Liver (tissue), 9 donors: ENCODE data around the gene HS3ST3B1. TPM values are rescaled to one million over a fixed set of nuclear protein-coding genes. Genes with fewer than 3 reads are reported as not detected.

ENCODE experiments used
- DNase-seq: peaks from one replicate; pipeline ENCODE4 v3.0.0-alpha.2; 2017; ENCODE audit warnings: low spot score
- H3K27ac ChIP-seq, 2 donors: one replicate each; pipeline ENCODE4 v1.7.0; 2013; ENCODE audit warnings: inconsistent platforms in 2 of 2, low read length in 2 of 2, control low read depth in 1 of 2, low read depth in 1 of 2, mild to moderate bottlenecking in 1 of 2
- H3K27me3 ChIP-seq, 4 donors: one replicate each; pipeline versions ENCODE4 v1.6.1 to v1.7.0; 2013; ENCODE audit warnings: low read length in 3 of 4, inconsistent platforms in 1 of 4, mild to moderate bottlenecking in 1 of 4, moderate library complexity in 1 of 4; ENCODE audit not compliant: control insufficient read depth in 4 of 4, insufficient read depth in 4 of 4
- H3K36me3 ChIP-seq, 4 donors: one replicate each; pipeline versions ENCODE4 v1.6.1 to v1.7.0; 2013; ENCODE audit warnings: low read length in 3 of 4, mild to moderate bottlenecking in 3 of 4, low read depth in 1 of 4, moderate library complexity in 1 of 4; ENCODE audit not compliant: control insufficient read depth in 4 of 4, insufficient read depth in 3 of 4
- H3K4me1 ChIP-seq, 4 donors: one replicate each; pipeline versions ENCODE4 v1.6.1 to v1.7.0; 2013; ENCODE audit warnings: low read length in 3 of 4, mild to moderate bottlenecking in 3 of 4, moderate library complexity in 1 of 4; ENCODE audit not compliant: control insufficient read depth in 4 of 4, insufficient read depth in 4 of 4
- H3K4me3 ChIP-seq, 3 donors: one replicate each; pipeline versions ENCODE4 v1.6.1 to v1.7.0; 2013; ENCODE audit warnings: low read length in 3 of 3, control low read depth in 1 of 3, low read depth in 1 of 3, mild to moderate bottlenecking in 1 of 3
- H3K9ac ChIP-seq, 2 donors: one replicate each; pipeline ENCODE4 v1.7.0; 2013; ENCODE audit warnings: low read length in 2 of 2, mild to moderate bottlenecking in 2 of 2, moderate library complexity in 2 of 2, control low read depth in 1 of 2, low read depth in 1 of 2
- H3K9me3 ChIP-seq, 4 donors: one replicate each; pipeline versions ENCODE4 v1.6.1 to v1.7.0; 2013; ENCODE audit warnings: low read length in 3 of 4; ENCODE audit not compliant: control insufficient read depth in 4 of 4
- CTCF ChIP-seq: fragments of 150-350 bp; IDR thresholded peaks from 2 replicates; pipeline ENCODE4 v1.5.1; 2017; ENCODE audit warnings: improper control_type of control experiment, low read depth, low read length; ENCODE audit not compliant: missing input control
- FOXA2 ChIP-seq: IDR thresholded peaks from 2 replicates; pipeline ENCODE4 v1.6.1; 2016; ENCODE audit warnings: antibody characterized with exemption
- GABPA ChIP-seq, 2 donors: IDR thresholded peaks in 1 of 2; conservative IDR thresholded peaks in 1 of 2; 2 replicates each; pipeline ENCODE4 v1.6.1; 2016; ENCODE audit warnings: antibody characterized with exemption in 2 of 2, mild to moderate bottlenecking in 1 of 2, moderate library complexity in 1 of 2
- JUND ChIP-seq, 2 donors: IDR thresholded peaks; 2 replicates each; pipeline ENCODE4 v1.6.1; 2016; ENCODE audit warnings: antibody characterized with exemption in 2 of 2
- MAX ChIP-seq: IDR thresholded peaks from 2 replicates; pipeline ENCODE4 v1.6.1; 2016; ENCODE audit warnings: antibody characterized with exemption
- TAF1 ChIP-seq: conservative IDR thresholded peaks from 2 replicates; pipeline ENCODE4 v1.6.1; 2016; ENCODE audit warnings: antibody characterized with exemption, mild to moderate bottlenecking
- YY1 ChIP-seq: IDR thresholded peaks from 2 replicates; pipeline ENCODE4 v1.6.1; 2016; ENCODE audit warnings: antibody characterized with exemption, mild to moderate bottlenecking
- ZBTB33 ChIP-seq: IDR thresholded peaks from 2 replicates; pipeline ENCODE4 v1.6.1; 2016; ENCODE audit warnings: antibody characterized with exemption
- WGBS: extraction: QIAGEN DNeasy Blood & Tissue Kit; methylation state at CpG from one replicate; pipeline ENCODE4 v1.1.7; 2013; 5-methylcytosine and 5-hydroxymethylcytosine counted together
- polyA plus RNA-seq, 2 donors: library from polyadenylated mRNA; stranded (reverse) in 1 of 2; unstranded in 1 of 2; fragments of 200-250 nt in 1 of 2; fragments of >200 nt in 1 of 2; fragmentation: Nextera tagmentation in 1 of 2; extraction: Ambion mirVana in 1 of 2; gene quantifications; one replicate each; pipeline versions ENCODE4 v1.2.1 to v1.2.3, GENCODE V29; 2013 to 2015
- total RNA-seq, 2 donors: library from RNA; depleted of rRNA; stranded (reverse); fragments of >200 nt; gene quantifications; one replicate each; pipeline ENCODE4 v1.2.3, GENCODE V29; 2014
- donor health status: healthy.
- donor health status: healthy.
- donor health status: healthy.
- donor health status: healthy.
- donor health status: healthy.

The HS3ST3B1 gene
- total and polyA plus RNA-seq, 4 donors: 11.9 to 33.5 (median 22.4) TPM

- Histone ChIP-seq H3K27me3 (no peaks in the 10 kb centered on the region), H3K4me1 (no peaks in the 10 kb centered on the region), H3K36me3 (peaks cover 0 to 7% (median 2%) of the 10 kb centered on the region in 4 donors), H3K9ac (no peak overlapping the region), H3K27ac (no peak overlapping the region), H3K4me3 (no peak overlapping the region), H3K9me3 (no peaks in the 10 kb centered on the region)
- no peak for DNase-seq
- TF ChIP-seq TAF1 (no peak), GABPA (IDR thresholded peaks at IDR 0.05 in 1 of 2, conservative IDR thresholded peaks at IDR 0.05 in 1 of 2) (no peak), MAX (no peak), FOXA2 (no peak)
- WGBS: 79% methylated on average over 3 of the region's 3 CpGs
Measured at GRCh38 chr17:14396547-14396946, 95.7 kb downstream of the HS3ST3B1 start.

- Histone ChIP-seq H3K4me3 (no peak overlapping the region), H3K9me3 (no peaks in the 10 kb centered on the region), H3K27me3 (no peaks in the 10 kb centered on the region), H3K36me3 (peaks cover 0 to 7% (median 2%) of the 10 kb centered on the region in 4 donors), H3K4me1 (no peaks in the 10 kb centered on the region), H3K27ac (no peak overlapping the region), H3K9ac (no peak overlapping the region)
- WGBS: 92% methylated on average over 1 of the region's 1 CpG
- TF ChIP-seq JUND (IDR thresholded peaks at IDR 0.05) (no peak), YY1 (no peak), MAX (no peak), CTCF (no peak), ZBTB33 (no peak)
- no peak for DNase-seq
Measured at GRCh38 chr17:14398766-14399165, 97.9 kb downstream of the HS3ST3B1 start.

Other genes starting within 250 kb of the HS3ST3B1 start
- 10 to 100 TPM in 1 of 2 donors, 1 to 10 TPM in 1; 7.0 to 15.1 TPM for gene COX10, start 231.6 kb upstream of the HS3ST3B1 start, total RNA-seq
- 1 to 10 TPM; 7.7 to 9.8 TPM for gene COX10, start 231.6 kb upstream of the HS3ST3B1 start, polyA plus RNA-seq
- gene CDRT15, start 64.2 kb upstream of the HS3ST3B1 start, total RNA-seq: not detected
- gene CDRT15, start 64.2 kb upstream of the HS3ST3B1 start, polyA plus RNA-seq: under 1 TPM in 1 of 2 donors, not detected in 1; 0.40 TPM